Natural killer cell (primary cell): ENCODE measurements around the gene CPEB2. TPM values are rescaled to one million over a fixed set of nuclear protein-coding genes. Genes with fewer than 3 reads are reported as not detected.

Experiments
- ATAC-seq, 3 donors: fragments of 150-1000 bp in 2 of 3; fragments of 200-7000 bp in 1 of 3; cut with Tn5 transposase; 1 replicate in 1 of 3; 2 replicates in 2 of 3; pipeline ENCODE4 v1.10.0; 2021; ENCODE audit warnings: mild to moderate bottlenecking in 2 of 3, moderate library complexity in 2 of 3
- DNase-seq, 2 donors: peaks; one replicate each; pipeline versions ENCODE4 v3.0.0 to v3.0.0-alpha.2; 2013 to 2021; ENCODE audit warnings: mixed read lengths in 1 of 2
- H3K27ac ChIP-seq: one replicate; pipeline ENCODE4 v1.5.1; 2013; ENCODE audit warnings: mild to moderate bottlenecking, low read length
- H3K27me3 ChIP-seq: one replicate; pipeline ENCODE4 v1.6.1; 2013; ENCODE audit warnings: low read length; ENCODE audit not compliant: control insufficient read depth, insufficient read depth
- H3K36me3 ChIP-seq: one replicate; pipeline ENCODE4 v1.6.1; 2013; ENCODE audit warnings: low read length; ENCODE audit not compliant: control insufficient read depth, insufficient read depth
- H3K4me1 ChIP-seq: one replicate; pipeline ENCODE4 v1.6.1; 2013; ENCODE audit warnings: low read length; ENCODE audit not compliant: control insufficient read depth, insufficient read depth
- H3K4me3 ChIP-seq: one replicate; pipeline ENCODE4 v1.5.1; 2013; ENCODE audit warnings: low read length
- H3K9me3 ChIP-seq: one replicate; pipeline ENCODE4 v1.6.1; 2013; ENCODE audit warnings: low read length; ENCODE audit not compliant: control insufficient read depth, insufficient read depth
- H3K27ac Mint-ChIP-seq, 2 donors: one replicate each; pipeline ENCODE4 v1.8.0; 2022; ENCODE audit warnings: mild to moderate bottlenecking in 2 of 2, mixed read lengths in 2 of 2, moderate library complexity in 1 of 2
- H3K27me3 Mint-ChIP-seq, 2 donors: one replicate each; pipeline ENCODE4 v1.8.0; 2022; ENCODE audit warnings: low read depth in 2 of 2, mixed read lengths in 2 of 2
- H3K36me3 Mint-ChIP-seq: one replicate; pipeline ENCODE4 v1.8.0; 2022; ENCODE audit warnings: mixed read lengths
- H3K4me1 Mint-ChIP-seq, 2 donors: one replicate each; pipeline ENCODE4 v1.8.0; 2022; ENCODE audit warnings: mixed read lengths in 2 of 2
- H3K4me3 Mint-ChIP-seq: one replicate; pipeline ENCODE4 v1.8.0; 2022; ENCODE audit warnings: mild to moderate bottlenecking, moderate library complexity, mixed read lengths
- H3K9me3 Mint-ChIP-seq, 2 donors: one replicate each; pipeline ENCODE4 v1.8.0; 2022; ENCODE audit warnings: mixed read lengths in 2 of 2
- WGBS: methylation state at CpG from one replicate; pipeline ENCODE4 v1.1.7; 2013; ENCODE audit warnings: missing lambda C conversion rate; ENCODE audit not compliant: insufficient coverage; 5-methylcytosine and 5-hydroxymethylcytosine counted together
- intact Hi-C: fragments of 100-400 bp; cut with micrococcal nuclease; formaldehyde crosslinking; loops from one replicate; pipeline ENCODE4 v1.14.2; 2022
- total RNA-seq, 4 donors: library from RNA; stranded (reverse); fragments of 120-200 nt in 1 of 4; gene quantifications; one replicate each; pipeline versions ENCODE4 v1.2.3 to v1.2.4, GENCODE V29; 2013 to 2022
- TF ChIP-seq, protein P1 (sequence below): fragments of 200-600 bp; IDR thresholded peaks from one replicate; pipeline ENCODE4 v1.8.0; 2022; ENCODE audit warnings: antibody characterized with exemption

Gene CPEB2
- total RNA-seq, 3 donors from 2014 or later (not counting 1 experiment from before 2014, with no cell fraction given): 24.7 to 32.5 (median 29.0) TPM

DNA sequence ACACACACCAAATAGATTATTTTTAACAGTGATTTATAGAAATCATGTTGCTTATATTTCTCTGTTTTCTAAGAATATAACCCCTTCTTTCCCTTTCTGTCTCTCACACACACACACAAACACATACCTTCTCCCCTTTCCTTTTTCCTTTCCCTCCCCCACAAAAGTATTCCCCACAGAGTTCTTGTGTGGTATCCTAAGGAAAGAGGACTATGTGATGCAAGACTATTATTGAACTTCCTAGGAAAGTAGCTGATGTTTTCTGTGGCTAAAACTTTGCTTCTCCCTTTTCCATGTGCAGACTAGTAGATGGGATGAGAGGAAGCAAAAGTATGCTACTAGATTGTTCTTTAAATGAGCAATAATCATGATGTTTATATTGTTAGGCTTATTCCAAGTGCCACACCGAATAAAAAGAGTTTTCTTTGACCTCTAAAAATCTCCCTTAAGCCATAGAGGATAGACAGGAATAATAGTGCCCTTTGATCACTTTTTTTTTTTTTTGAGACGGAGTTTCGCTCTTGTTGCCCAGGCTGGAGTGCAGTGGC lies 38.7 kb downstream of the CPEB2 start:
- intact Hi-C loops: no loop called here
- Histone ChIP-seq H3K27ac (no peak overlapping the region), H3K9me3 (no peaks in the 10 kb centered on the region), H3K36me3 (peaks cover 6% of the 10 kb centered on the region), H3K27me3 (no peaks in the 10 kb centered on the region), H3K4me1 (no peaks in the 10 kb centered on the region), H3K4me3 (no peak overlapping the region)
- 100% methylated on average over 1 of the region's 3 CpGs for WGBS
- no peaks in the 10 kb centered on the region for H3K27me3 Mint-ChIP-seq
- DNase-seq: no peak
- H3K9me3 Mint-ChIP-seq: no peaks in the 10 kb centered on the region
- H3K4me1 Mint-ChIP-seq: peaks cover 4 to 9% of the 10 kb centered on the region in 2 donors
- H3K4me3 Mint-ChIP-seq: no peak overlapping the region
- TF ChIP-seq, protein P1, sequence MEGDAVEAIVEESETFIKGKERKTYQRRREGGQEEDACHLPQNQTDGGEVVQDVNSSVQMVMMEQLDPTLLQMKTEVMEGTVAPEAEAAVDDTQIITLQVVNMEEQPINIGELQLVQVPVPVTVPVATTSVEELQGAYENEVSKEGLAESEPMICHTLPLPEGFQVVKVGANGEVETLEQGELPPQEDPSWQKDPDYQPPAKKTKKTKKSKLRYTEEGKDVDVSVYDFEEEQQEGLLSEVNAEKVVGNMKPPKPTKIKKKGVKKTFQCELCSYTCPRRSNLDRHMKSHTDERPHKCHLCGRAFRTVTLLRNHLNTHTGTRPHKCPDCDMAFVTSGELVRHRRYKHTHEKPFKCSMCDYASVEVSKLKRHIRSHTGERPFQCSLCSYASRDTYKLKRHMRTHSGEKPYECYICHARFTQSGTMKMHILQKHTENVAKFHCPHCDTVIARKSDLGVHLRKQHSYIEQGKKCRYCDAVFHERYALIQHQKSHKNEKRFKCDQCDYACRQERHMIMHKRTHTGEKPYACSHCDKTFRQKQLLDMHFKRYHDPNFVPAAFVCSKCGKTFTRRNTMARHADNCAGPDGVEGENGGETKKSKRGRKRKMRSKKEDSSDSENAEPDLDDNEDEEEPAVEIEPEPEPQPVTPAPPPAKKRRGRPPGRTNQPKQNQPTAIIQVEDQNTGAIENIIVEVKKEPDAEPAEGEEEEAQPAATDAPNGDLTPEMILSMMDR: no peak
- peak overlapping the region in 1 of 2 donors; percentile 42 for H3K27ac Mint-ChIP-seq
- H3K36me3 Mint-ChIP-seq: no peaks in the 10 kb centered on the region
- no peak for ATAC-seq

DNA sequence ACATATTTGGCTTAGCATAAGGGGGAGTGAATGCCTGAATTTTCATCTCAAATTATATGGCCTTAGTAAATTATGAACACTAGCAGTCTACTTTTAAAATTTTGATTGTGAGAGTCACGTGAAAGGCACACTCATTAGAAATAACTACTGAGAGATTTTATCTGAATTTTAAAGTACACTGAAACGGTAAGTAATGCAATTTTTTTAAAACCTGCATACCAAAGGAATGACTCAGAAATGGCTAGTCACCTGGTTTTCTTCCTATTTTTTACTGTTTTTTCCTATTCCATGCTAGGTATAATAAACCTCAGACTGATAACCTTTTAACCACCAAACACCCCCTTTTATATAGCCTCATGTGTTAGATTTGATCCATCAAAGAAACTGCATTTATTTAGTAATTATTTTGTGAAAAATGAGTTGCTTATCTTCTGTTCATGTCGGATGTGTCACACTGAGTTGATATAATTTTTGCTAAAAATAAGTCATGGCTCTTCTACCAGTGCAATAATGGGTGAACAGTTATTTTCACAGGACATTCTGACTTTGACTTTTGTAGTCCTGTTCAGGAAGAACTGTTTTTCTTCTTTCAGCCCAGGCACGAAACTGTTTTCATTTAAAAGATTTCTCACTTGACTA lies 40.4 kb downstream of the CPEB2 start:
- TF ChIP-seq, protein P1: no peak
- H3K4me3 Mint-ChIP-seq: no peak overlapping the region
- no peaks in the 10 kb centered on the region for H3K27me3 Mint-ChIP-seq
- Histone ChIP-seq H3K27me3 (no peaks in the 10 kb centered on the region), H3K4me1 (no peaks in the 10 kb centered on the region), H3K9me3 (no peaks in the 10 kb centered on the region), H3K36me3 (peaks cover 6% of the 10 kb centered on the region), H3K27ac (no peak overlapping the region), H3K4me3 (no peak overlapping the region)
- ATAC-seq (no peak), DNase-seq (no peak)
- no peaks in the 10 kb centered on the region for H3K9me3 Mint-ChIP-seq
- 98% methylated on average over 3 of the region's 4 CpGs for WGBS
- no peaks in the 10 kb centered on the region for H3K36me3 Mint-ChIP-seq
- peak overlapping the region in 1 of 2 donors; percentile 36 for H3K27ac Mint-ChIP-seq
- intact Hi-C loops: no loop called here
- H3K4me1 Mint-ChIP-seq: peaks cover 4 to 9% of the 10 kb centered on the region in 2 donors

DNA sequence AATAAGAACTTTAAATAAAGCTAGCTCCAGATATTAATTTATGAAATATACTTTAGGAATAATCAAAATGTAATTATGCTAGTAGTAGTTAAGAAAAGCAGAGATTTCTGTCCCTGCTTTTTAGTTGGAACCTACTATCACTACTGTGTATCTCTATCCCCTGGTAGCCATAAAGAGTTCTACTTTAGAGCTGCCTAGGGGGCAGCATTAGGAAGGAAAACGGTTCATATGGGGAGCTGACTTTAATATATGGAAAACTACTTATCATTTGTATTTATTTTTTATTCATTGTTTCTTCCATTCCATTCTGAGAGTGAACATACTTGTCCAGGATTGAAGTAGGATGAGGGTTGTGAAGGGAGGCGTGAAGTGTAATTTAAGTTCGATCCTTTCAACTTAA lies 40.9 kb downstream of the CPEB2 start:
- H3K36me3 ChIP-seq: peaks cover 6% of the 10 kb centered on the region
- Mint-ChIP-seq H3K36me3 (no peaks in the 10 kb centered on the region), H3K4me1 (peaks cover 4 to 9% of the 10 kb centered on the region in 2 donors), H3K27ac (peak overlapping the region in 1 of 2 donors; percentile 36), H3K4me3 (no peak overlapping the region), H3K9me3 (no peaks in the 10 kb centered on the region), H3K27me3 (no peaks in the 10 kb centered on the region)
- H3K27ac ChIP-seq: no peak overlapping the region
- H3K9me3 ChIP-seq: no peaks in the 10 kb centered on the region
- ATAC-seq (no peak), DNase-seq (no peak)
- intact Hi-C loops: no loop called here
- H3K4me3 ChIP-seq: no peak overlapping the region
- no peaks in the 10 kb centered on the region for H3K4me1 ChIP-seq
- no CpG with 5 or more reads among the region's 3 CpGs for WGBS
- TF ChIP-seq, protein P1: no peak
- no peaks in the 10 kb centered on the region for H3K27me3 ChIP-seq

DNA sequence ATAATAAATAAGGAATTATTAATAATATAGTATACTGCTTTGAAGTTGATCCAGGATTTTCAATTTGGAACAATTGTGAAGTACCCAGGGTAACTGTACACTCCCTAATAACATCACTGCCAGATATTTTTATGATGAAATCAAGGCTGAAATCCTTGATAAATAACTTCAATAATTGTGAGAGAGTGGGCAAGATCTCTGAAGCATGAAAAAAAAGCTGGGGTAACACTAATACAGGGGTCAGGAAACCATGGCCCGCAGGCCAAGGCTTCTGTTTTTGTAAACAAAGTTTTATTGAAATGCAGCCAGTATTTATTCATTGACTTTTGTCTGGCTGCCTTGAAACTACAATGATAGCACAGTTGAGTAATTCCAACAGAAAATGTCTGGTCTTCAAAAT lies 41.6 kb downstream of the CPEB2 start:
- 100% methylated on average over 1 of the region's 1 CpG for WGBS
- Mint-ChIP-seq H3K36me3 (no peaks in the 10 kb centered on the region), H3K4me1 (peaks cover 4 to 9% of the 10 kb centered on the region in 2 donors), H3K4me3 (no peak overlapping the region), H3K9me3 (no peaks in the 10 kb centered on the region), H3K27ac (no peak overlapping the region), H3K27me3 (no peaks in the 10 kb centered on the region)
- TF ChIP-seq, protein P1: no peak
- Histone ChIP-seq H3K4me3 (no peak overlapping the region), H3K27ac (no peak overlapping the region), H3K27me3 (no peaks in the 10 kb centered on the region), H3K36me3 (peaks cover 6% of the 10 kb centered on the region), H3K9me3 (no peaks in the 10 kb centered on the region), H3K4me1 (no peaks in the 10 kb centered on the region)
- intact Hi-C loops: no loop called here
- DNase-seq: no peak
- ATAC-seq: no peak
